A549 (cell line): ENCODE data around the gene HAND2. TPM values are rescaled to one million over a fixed set of nuclear protein-coding genes. Genes with fewer than 3 reads are reported as not detected.

ENCODE experiments used
- ATAC-seq, 2 experiments: fragments of 200-7000 bp in 1 of 2; fragments of >200 bp in 1 of 2; cut with Nextera tagmentation in 1 of 2; cut with Tn5 transposase in 1 of 2; 3 replicates each; pipeline versions ENCODE4 v1.8.0 to v1.9.1; 2018 to 2020; ENCODE audit warnings: mild to moderate bottlenecking in 1 of 2, moderate library complexity in 1 of 2
- CTCF ChIA-PET: fragments of 300-600 bp; sonication (Branson Sonifier 250); formaldehyde crosslinking; extraction: SDS; loops from one replicate; lab custom pipeline; 2021; ENCODE audit warnings: antibody characterized with exemption, inconsistent platforms; lab: Yijun Ruan, JAX
- POLR2A ChIA-PET: fragments of 350-600 bp; formaldehyde crosslinking; extraction: SDS; loops from one replicate; lab custom pipeline; 2021; ENCODE audit warnings: antibody characterized with exemption, inconsistent platforms; lab: Yijun Ruan, JAX
- DNase-seq, 2 experiments: peaks; one replicate each; pipeline versions ENCODE4 v3.0.0 to v3.0.0-alpha.2; 2011 to 2016; ENCODE audit warnings: low read depth in 1 of 2, low spot score in 1 of 2
- FAIRE-seq: peaks from 2 replicates; lab custom pipeline; 2011; peaks lifted over from hg19 to GRCh38; lab: Jason Lieb, UNC
- H3K27ac ChIP-seq, 2 experiments: fragments of >200 bp; sonication (Bioruptor Twin); formaldehyde crosslinking; 3 replicates each; pipeline ENCODE4 v1.5.1; 2016 to 2017
- H3K4me1 ChIP-seq: fragments of >200 bp; sonication (Bioruptor Twin); formaldehyde crosslinking; 3 replicates; pipeline ENCODE4 v1.6.1; 2016
- H3K4me2 ChIP-seq: fragments of >200 bp; sonication (Bioruptor Twin); formaldehyde crosslinking; 3 replicates; pipeline ENCODE4 v1.6.1; 2016
- H3K4me3 ChIP-seq: fragments of >200 bp; sonication (Bioruptor Twin); formaldehyde crosslinking; 3 replicates; pipeline ENCODE4 v1.5.1; 2016
- H3K9me3 ChIP-seq: fragments of >200 bp; sonication (Bioruptor Twin); formaldehyde crosslinking; 3 replicates; pipeline ENCODE4 v1.6.1; 2016
- BHLHE40 ChIP-seq: IDR thresholded peaks from 2 replicates; pipeline ENCODE4 v1.6.1; 2012; ENCODE audit warnings: low read depth, low read length, inconsistent platforms
- CHD4 ChIP-seq: fragments of 200-600 bp; sonication (generic); IDR thresholded peaks from 2 replicates; pipeline ENCODE4 v1.6.1; 2016; ENCODE audit warnings: antibody characterized with exemption, mild to moderate bottlenecking, borderline replicate concordance
- EP300 ChIP-seq, 2 experiments: fragments of >200 bp; sonication (Bioruptor Twin); formaldehyde crosslinking; IDR thresholded peaks; 2 replicates in 1 of 2; 3 replicates in 1 of 2; pipeline ENCODE4 v1.6.1; 2016 to 2017
- FOSL2 ChIP-seq, 2 experiments: fragments of 450-650 bp in 1 of 2; fragments of >200 bp in 1 of 2; sonication (Bioruptor Twin) in 1 of 2; formaldehyde crosslinking; IDR thresholded peaks; 2 replicates each; pipeline versions ENCODE4 v1.5.0 to v1.6.1; 2016 to 2020; ENCODE audit warnings: mild to moderate bottlenecking in 1 of 2, moderate library complexity in 1 of 2
- GATA3 ChIP-seq: IDR thresholded peaks from 2 replicates; pipeline ENCODE4 v1.6.1; 2012; ENCODE audit warnings: borderline replicate concordance
- HMGXB4 ChIP-seq: fragments of 250-450 bp; sonication (Bioruptor Pico); IDR thresholded peaks from 2 replicates; pipeline ENCODE4 v1.5.0; 2021; ENCODE audit warnings: mild to moderate bottlenecking, moderate library complexity, borderline replicate concordance
- JUNB ChIP-seq: fragments of >200 bp; sonication (Bioruptor Twin); formaldehyde crosslinking; IDR thresholded peaks from 2 replicates; pipeline ENCODE4 v1.6.1; 2016
- KDM5A ChIP-seq: fragments of 200-600 bp; sonication (generic); IDR thresholded peaks from 2 replicates; pipeline ENCODE4 v1.6.1; 2016; ENCODE audit warnings: antibody characterized with exemption, mild to moderate bottlenecking
- MAFK ChIP-seq: fragments of 450-650 bp; IDR thresholded peaks from 2 replicates; pipeline ENCODE4 v1.6.1; 2014; ENCODE audit not compliant: partially characterized antibody
- POLR2AphosphoS2 ChIP-seq: conservative IDR thresholded peaks from 2 replicates; pipeline ENCODE4 v1.6.1; 2012; ENCODE audit warnings: low read length, improper control_type of control experiment, inconsistent platforms
- TP53 ChIP-seq: fragments of 250-450 bp; sonication (Bioruptor Pico); IDR thresholded peaks from 2 replicates; pipeline ENCODE4 v1.5.0; 2021; ENCODE audit warnings: mild to moderate bottlenecking, moderate library complexity
- WGBS: methylation state at CpG from one replicate; pipeline ENCODE4 v1.1.6; 2017; ENCODE audit errors: missing lambda C conversion rate; 5-methylcytosine and 5-hydroxymethylcytosine counted together
- polyA plus RNA-seq, 4 experiments: library from polyadenylated mRNA; depleted of rRNA in 3 of 4; stranded (reverse); fragments of >200 nt; fragmentation: RNase III in 1 of 4; extraction: RNeasy Plus Mini Kit Qiagen cat#74134 plus additional on column Dnase treatment in 1 of 4; gene quantifications; 2 replicates in 3 of 4; 3 replicates in 1 of 4; pipeline ENCODE4 v1.2.3, GENCODE V29; 2011 to 2017
- TF ChIP-seq, protein P1 (sequence below): fragments of 200-600 bp; sonication (generic); IDR thresholded peaks from 2 replicates; pipeline ENCODE4 v1.6.1; 2016; ENCODE audit warnings: antibody characterized with exemption, mild to moderate bottlenecking, moderate library complexity
- TF ChIP-seq, protein P2 (sequence below): IDR thresholded peaks from 2 replicates; pipeline ENCODE4 v1.6.1; 2012

HAND2 gene
- polyA plus RNA-seq, 2 of the 4 experiments (the other 2 are of a cell fraction), result 0.44 to 0.63 TPM

- H3K4me3 ChIP-seq, result no peak overlapping the region
- POLR2A ChIA-PET, result no interaction called here
- FAIRE-seq (no peak), ATAC-seq (no peak), DNase-seq (no peak)
- CTCF ChIA-PET, result interaction anchor here (1.4 kb wide), 1 partner anchor 28 kb away, joined by 4 read pairs; no protein-coding TSS in a partner anchor
- no peaks in the 10 kb centered on the region for H3K4me1 ChIP-seq
- H3K4me2 ChIP-seq, result no peak overlapping the region
- TF ChIP-seq, protein P1, sequence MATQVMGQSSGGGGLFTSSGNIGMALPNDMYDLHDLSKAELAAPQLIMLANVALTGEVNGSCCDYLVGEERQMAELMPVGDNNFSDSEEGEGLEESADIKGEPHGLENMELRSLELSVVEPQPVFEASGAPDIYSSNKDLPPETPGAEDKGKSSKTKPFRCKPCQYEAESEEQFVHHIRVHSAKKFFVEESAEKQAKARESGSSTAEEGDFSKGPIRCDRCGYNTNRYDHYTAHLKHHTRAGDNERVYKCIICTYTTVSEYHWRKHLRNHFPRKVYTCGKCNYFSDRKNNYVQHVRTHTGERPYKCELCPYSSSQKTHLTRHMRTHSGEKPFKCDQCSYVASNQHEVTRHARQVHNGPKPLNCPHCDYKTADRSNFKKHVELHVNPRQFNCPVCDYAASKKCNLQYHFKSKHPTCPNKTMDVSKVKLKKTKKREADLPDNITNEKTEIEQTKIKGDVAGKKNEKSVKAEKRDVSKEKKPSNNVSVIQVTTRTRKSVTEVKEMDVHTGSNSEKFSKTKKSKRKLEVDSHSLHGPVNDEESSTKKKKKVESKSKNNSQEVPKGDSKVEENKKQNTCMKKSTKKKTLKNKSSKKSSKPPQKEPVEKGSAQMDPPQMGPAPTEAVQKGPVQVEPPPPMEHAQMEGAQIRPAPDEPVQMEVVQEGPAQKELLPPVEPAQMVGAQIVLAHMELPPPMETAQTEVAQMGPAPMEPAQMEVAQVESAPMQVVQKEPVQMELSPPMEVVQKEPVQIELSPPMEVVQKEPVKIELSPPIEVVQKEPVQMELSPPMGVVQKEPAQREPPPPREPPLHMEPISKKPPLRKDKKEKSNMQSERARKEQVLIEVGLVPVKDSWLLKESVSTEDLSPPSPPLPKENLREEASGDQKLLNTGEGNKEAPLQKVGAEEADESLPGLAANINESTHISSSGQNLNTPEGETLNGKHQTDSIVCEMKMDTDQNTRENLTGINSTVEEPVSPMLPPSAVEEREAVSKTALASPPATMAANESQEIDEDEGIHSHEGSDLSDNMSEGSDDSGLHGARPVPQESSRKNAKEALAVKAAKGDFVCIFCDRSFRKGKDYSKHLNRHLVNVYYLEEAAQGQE, result no peak
- H3K9me3 ChIP-seq, result no peaks in the 10 kb centered on the region
- no peak overlapping the region for H3K27ac ChIP-seq
- WGBS, result 90% methylated on average over 48 of the region's 63 CpGs
These were observed 7.7 kb downstream of the HAND2 start for GRCh38 chr4:173522160-173522950.

- no peak for TF ChIP-seq KDM5A
- TF ChIP-seq, all 56 proteins: peak for 0
- Histone ChIP-seq H3K4me2 (no peak overlapping the region), H3K27ac (no peak overlapping the region), H3K9me3 (no peaks in the 10 kb centered on the region), H3K4me1 (no peaks in the 10 kb centered on the region), H3K4me3 (no peak overlapping the region)
- DNase-seq, result no peak
- no peak for ATAC-seq
- WGBS, result 88% methylated on average over 23 of the region's 27 CpGs
- FAIRE-seq, result no peak
- CTCF ChIA-PET, result interaction anchor here (1.4 kb wide), 2 partner anchors 16 to 27 kb away, joined by 4 read pairs; no protein-coding TSS in a partner anchor
- POLR2A ChIA-PET, result no interaction called here
These were observed 8.4 kb downstream of the HAND2 start for GRCh38 chr4:173521467-173522159.

DNA sequence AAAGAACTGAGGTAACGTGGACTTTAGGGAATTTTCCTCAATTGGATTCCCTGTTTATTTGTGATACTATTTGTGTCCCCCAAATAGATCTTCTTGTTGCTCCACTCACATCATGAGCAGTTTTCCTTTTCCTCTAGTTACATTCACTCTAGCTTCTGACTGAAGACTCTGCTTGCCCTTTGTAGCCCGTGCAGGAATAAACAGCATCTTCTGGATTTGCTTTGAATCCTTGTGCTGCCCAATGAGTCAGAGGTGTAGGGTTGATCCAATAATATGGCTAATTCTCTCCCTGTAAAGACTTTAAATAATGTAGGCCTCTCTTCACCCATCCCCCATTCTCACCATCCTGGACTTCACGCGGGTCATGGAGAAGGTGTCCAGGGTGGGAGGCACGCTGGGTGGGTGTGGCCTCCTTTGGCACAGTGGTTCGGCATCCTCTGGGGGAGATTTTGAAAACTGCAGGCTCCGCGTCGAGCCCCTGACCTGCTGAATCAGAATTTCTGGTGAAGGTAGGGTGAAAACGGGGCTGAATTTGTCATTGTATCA, 9.0 kb downstream of the HAND2 start:
- CTCF ChIA-PET, result interaction anchor here (1.4 kb wide), 2 partner anchors 15 to 27 kb away, joined by 4 read pairs; no protein-coding TSS in a partner anchor
- ATAC-seq (no peak), FAIRE-seq (no peak), DNase-seq (no peak)
- POLR2A ChIA-PET, result no interaction called here
- no peak overlapping the region for H3K4me3 ChIP-seq
- WGBS, result 82% methylated on average over 10 of the region's 10 CpGs
- H3K9me3 ChIP-seq, result no peaks in the 10 kb centered on the region
- H3K4me2 ChIP-seq, result no peak overlapping the region
- TF ChIP-seq FOSL2 (IDR thresholded peaks at IDR 0.05) (no peak), FOSL2 (CRISPR knock-in tag; IDR thresholded peaks at IDR 0.05) (no peak), EP300 (IDR thresholded peaks at IDR 0.05) (no peak), GATA3 (no peak), JUNB (no peak)
- TF ChIP-seq, protein P2, sequence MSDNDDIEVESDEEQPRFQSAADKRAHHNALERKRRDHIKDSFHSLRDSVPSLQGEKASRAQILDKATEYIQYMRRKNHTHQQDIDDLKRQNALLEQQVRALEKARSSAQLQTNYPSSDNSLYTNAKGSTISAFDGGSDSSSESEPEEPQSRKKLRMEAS, result no peak
- no peak overlapping the region for H3K27ac ChIP-seq
- H3K4me1 ChIP-seq, result no peaks in the 10 kb centered on the region

DNA sequence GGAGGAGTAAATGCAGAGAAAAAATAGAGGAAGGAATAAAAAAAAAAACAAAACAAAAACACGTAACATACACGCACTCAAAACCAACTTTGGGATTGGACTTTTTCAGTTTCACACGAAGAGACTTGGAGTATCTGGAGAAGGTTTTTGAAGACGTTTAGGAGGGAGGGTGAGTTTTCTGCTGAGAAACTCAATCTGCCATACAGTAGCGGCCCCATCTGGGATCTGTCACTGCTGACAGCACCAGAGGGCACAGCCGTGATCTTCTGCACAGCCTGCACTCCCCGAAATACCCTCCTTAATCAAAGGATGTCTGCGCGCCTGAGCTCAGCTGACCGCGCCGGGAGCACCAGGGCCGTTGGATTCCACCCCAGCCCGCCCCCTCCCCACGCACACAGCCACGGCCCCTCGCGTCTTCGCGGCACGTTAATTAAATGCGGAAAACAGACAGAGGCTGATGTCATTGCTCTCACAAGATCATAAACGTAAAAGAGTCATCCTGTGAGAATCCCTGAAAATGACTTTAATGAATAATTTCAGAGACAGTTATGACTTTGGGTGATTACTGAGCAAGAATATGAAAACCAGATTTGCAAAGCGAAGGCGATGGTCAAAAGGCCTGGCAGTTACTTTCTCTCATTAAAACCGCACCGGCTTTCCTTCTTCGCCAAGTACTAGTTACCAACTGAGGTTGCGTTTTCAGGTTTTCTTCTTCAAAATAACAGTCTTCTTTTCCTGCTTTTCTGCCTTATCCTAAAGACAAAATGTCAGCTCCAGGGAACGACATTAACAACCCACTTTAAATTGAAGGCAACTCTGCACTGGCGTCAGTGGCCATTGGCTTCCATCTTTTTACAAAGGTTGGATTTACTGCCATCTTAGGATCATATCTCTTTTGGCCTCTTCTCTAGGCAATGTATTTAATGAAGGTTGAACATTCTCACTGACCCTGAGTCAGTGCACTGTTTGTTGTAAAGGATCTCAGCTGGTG, 10.6 kb downstream of the HAND2 start:
- no peaks in the 10 kb centered on the region for H3K9me3 ChIP-seq
- H3K4me2 ChIP-seq, result no peak overlapping the region
- TF ChIP-seq EP300 (IDR thresholded peaks at IDR 0.05) (no peak), TP53 (CRISPR knock-in tag) (no peak), POLR2AphosphoS2 (no peak), BHLHE40 (no peak), HMGXB4 (CRISPR knock-in tag) (no peak), FOSL2 (IDR thresholded peaks at IDR 0.05) (no peak), FOSL2 (CRISPR knock-in tag; IDR thresholded peaks at IDR 0.05) (no peak), GATA3 (no peak), MAFK (no peak), CHD4 (no peak)
- TF ChIP-seq, protein P2, result no peak
- H3K4me1 ChIP-seq, result no peaks in the 10 kb centered on the region
- WGBS, result 83% methylated on average over 25 of the region's 31 CpGs
- no peak for FAIRE-seq
- ATAC-seq, result no peak
- no peak for DNase-seq
- H3K4me3 ChIP-seq, result no peak overlapping the region
- no peak overlapping the region for H3K27ac ChIP-seq
- ChIA-PET CTCF (no interaction called here), POLR2A (no interaction called here)
